NT2/D1 (cell line): ENCODE results near the gene TMEM132C.
A peak's percentile ranks its signal among the peaks of the same experiment; 100 is the strongest.

Source experiments
- DNase-seq: peaks from one replicate; pipeline ENCODE4 v3.0.0-alpha.2; 2011; ENCODE audit warnings: low read depth, low spot score
- H3K27me3 ChIP-seq: 2 replicates; pipeline ENCODE4 v1.6.0; 2011; ENCODE audit warnings: mild to moderate bottlenecking; ENCODE audit not compliant: insufficient read length, insufficient read depth
- H3K36me3 ChIP-seq: 2 replicates; pipeline ENCODE4 v1.6.1; 2011; ENCODE audit warnings: mild to moderate bottlenecking, low read length, mixed read lengths; ENCODE audit not compliant: insufficient read depth, insufficient read length
- H3K4me1 ChIP-seq: 2 replicates; pipeline ENCODE4 v1.5.1; 2011; ENCODE audit not compliant: insufficient read depth, insufficient read length
- H3K4me3 ChIP-seq: 2 replicates; pipeline ENCODE4 v1.5.1; 2011; ENCODE audit warnings: low read depth; ENCODE audit not compliant: insufficient read length
- H3K9ac ChIP-seq: 2 replicates; pipeline ENCODE4 v1.6.0; 2011; ENCODE audit warnings: low read depth; ENCODE audit not compliant: insufficient read length
- H3K9me3 ChIP-seq: 2 replicates; pipeline ENCODE4 v1.5.1; 2011; ENCODE audit warnings: mild to moderate bottlenecking, low read length; ENCODE audit not compliant: insufficient read depth
- SUZ12 ChIP-seq: IDR thresholded peaks from 2 replicates; pipeline ENCODE4 v1.6.1; 2011; ENCODE audit not compliant: insufficient read length, insufficient read depth; ENCODE audit errors: extremely low read depth
- YY1 ChIP-seq: IDR thresholded peaks from 2 replicates; pipeline ENCODE4 v1.6.1; 2011; ENCODE audit not compliant: insufficient read length, insufficient read depth
- ZNF274 ChIP-seq: IDR thresholded peaks from 2 replicates; pipeline ENCODE4 v1.6.1; 2011; ENCODE audit warnings: mild to moderate bottlenecking, low read depth, low read length

Gene TMEM132C

GRCh38 chr12:128339126-128339520, 72.2 kb downstream of the TMEM132C start:
- H3K9ac ChIP-seq: peak overlapping the region; percentile 13
- H3K4me3 ChIP-seq: no peak overlapping the region
- DNase-seq: peak; percentile 39

DNA sequence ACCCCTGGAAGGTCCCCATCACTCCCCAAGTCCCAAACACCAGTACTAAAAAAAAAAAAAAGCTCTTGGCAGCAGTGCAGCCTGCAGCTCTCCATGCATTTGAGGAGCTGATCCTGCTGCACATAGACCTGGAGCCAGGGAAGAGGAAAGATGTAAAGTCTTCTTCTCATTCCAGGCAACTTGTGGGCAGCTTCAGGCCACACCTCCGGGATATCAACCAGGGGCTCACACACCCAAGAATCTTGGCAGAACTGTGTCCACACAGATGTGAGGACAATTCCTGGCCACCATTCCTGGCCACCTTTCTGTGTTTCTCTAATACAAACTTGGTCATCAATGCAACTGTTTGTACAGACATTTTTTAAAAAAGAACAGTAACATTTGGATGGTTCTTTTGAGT, 72.7 kb downstream of the TMEM132C start:
- H3K4me3 ChIP-seq: no peak overlapping the region
- no peak overlapping the region for H3K9ac ChIP-seq
- H3K27me3 ChIP-seq: no peaks in the 10 kb centered on the region
- no peak for DNase-seq
- H3K9me3 ChIP-seq: no peaks in the 10 kb centered on the region
- H3K4me1 ChIP-seq: peaks cover 4% of the 10 kb centered on the region
- TF ChIP-seq SUZ12 (no peak), ZNF274 (no peak), YY1 (no peak)
- no peaks in the 10 kb centered on the region for H3K36me3 ChIP-seq

More at GRCh38 chr12:128339126-128339520, 72.2 kb downstream of the TMEM132C start:
- H3K27me3 ChIP-seq: no peaks in the 10 kb centered on the region
- H3K9me3 ChIP-seq: no peaks in the 10 kb centered on the region
- H3K36me3 ChIP-seq: no peaks in the 10 kb centered on the region
- no peak for TF ChIP-seq YY1
- TF ChIP-seq ZNF274: no peak
- TF ChIP-seq SUZ12: no peak
- peaks cover 4% of the 10 kb centered on the region for H3K4me1 ChIP-seq

DNA sequence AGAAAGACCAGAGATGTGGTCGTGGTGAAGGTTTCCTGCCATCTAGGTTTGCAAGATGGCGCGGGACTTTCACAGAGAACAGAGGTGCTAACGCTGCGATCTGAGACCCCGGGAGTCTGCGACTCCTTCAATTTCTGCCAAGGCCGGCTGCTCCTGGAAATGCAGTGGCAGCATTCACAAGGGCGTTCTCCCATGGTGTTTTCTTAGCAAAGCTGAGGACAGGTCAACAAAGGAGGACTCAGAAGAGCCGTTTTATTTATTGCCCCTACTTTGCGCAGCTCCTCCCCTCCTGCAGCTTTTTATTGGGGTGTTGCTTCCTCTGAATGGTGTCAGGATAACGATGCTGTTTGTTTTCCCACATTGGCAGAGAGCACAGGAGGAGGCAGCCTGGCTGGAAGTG, 86.3 kb downstream of the TMEM132C start:
- Histone ChIP-seq H3K4me3 (no peak overlapping the region), H3K36me3 (no peaks in the 10 kb centered on the region), H3K9ac (no peak overlapping the region), H3K27me3 (no peaks in the 10 kb centered on the region), H3K9me3 (peaks cover 13% of the 10 kb centered on the region; the same call in 1 of the 2 replicates), H3K4me1 (no peaks in the 10 kb centered on the region)
- DNase-seq: no peak
- no peak for TF ChIP-seq SUZ12
- TF ChIP-seq YY1: no peak
- no peak for TF ChIP-seq ZNF274

GRCh38 chr12:128356547-128356946, 89.6 kb downstream of the TMEM132C start:
- DNase-seq: no peak
- Histone ChIP-seq H3K4me1 (no peaks in the 10 kb centered on the region), H3K4me3 (no peak overlapping the region), H3K9ac (no peak overlapping the region), H3K36me3 (no peaks in the 10 kb centered on the region), H3K27me3 (no peaks in the 10 kb centered on the region), H3K9me3 (peaks cover 8% of the 10 kb centered on the region; the same call in 1 of the 2 replicates)
- no peak for TF ChIP-seq YY1
- no peak for TF ChIP-seq ZNF274
- no peak for TF ChIP-seq SUZ12

GRCh38 chr12:128361400-128361995, 94.5 kb downstream of the TMEM132C start:
- H3K9ac ChIP-seq: no peak overlapping the region
- H3K27me3 ChIP-seq: no peaks in the 10 kb centered on the region
- H3K9me3 ChIP-seq: no peaks in the 10 kb centered on the region
- DNase-seq: no peak
- H3K4me3 ChIP-seq: no peak overlapping the region
- peaks cover 14% of the 10 kb centered on the region for H3K4me1 ChIP-seq
- no peak for TF ChIP-seq SUZ12
- TF ChIP-seq ZNF274: no peak
- TF ChIP-seq YY1: no peak
- no peaks in the 10 kb centered on the region for H3K36me3 ChIP-seq

DNA sequence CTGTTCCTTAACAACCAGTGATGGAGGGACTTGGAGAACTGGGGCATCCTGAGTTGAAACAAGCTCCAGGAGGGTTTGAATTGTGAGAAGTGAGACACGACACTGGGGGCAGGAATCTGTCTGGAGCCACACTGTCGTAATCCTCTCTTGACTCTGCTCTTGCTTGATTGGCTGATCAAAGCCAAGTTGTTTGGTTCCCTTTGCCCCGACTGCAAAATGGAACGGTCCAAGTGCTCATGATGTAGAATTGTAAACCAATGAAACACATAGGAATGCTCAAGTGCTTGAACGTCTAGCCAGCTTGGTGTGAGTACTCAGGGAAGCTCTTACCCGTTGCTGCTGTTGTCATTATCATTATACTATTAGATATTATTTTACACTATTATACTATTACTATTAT, 98.1 kb downstream of the TMEM132C start:
- TF ChIP-seq YY1: no peak
- Histone ChIP-seq H3K36me3 (no peaks in the 10 kb centered on the region), H3K4me1 (peaks cover 14% of the 10 kb centered on the region), H3K9me3 (no peaks in the 10 kb centered on the region), H3K4me3 (no peak overlapping the region), H3K27me3 (no peaks in the 10 kb centered on the region), H3K9ac (no peak overlapping the region)
- DNase-seq: no peak

- H3K27me3 ChIP-seq: no peaks in the 10 kb centered on the region
- no peak overlapping the region for H3K9ac ChIP-seq
- DNase-seq: no peak
These were observed 98.8 kb downstream of the TMEM132C start for GRCh38 chr12:128365651-128366231.

More at GRCh38 chr12:128365651-128366231, 98.8 kb downstream of the TMEM132C start:
- Histone ChIP-seq H3K9me3 (no peaks in the 10 kb centered on the region), H3K4me1 (peaks cover 14% of the 10 kb centered on the region), H3K4me3 (no peak overlapping the region), H3K36me3 (no peaks in the 10 kb centered on the region)
- no peak for TF ChIP-seq ZNF274
- TF ChIP-seq SUZ12: no peak
- no peak for TF ChIP-seq YY1
